Endothelial cell of umbilical vein (primary cell): ENCODE measurements around the gene EFCC1. TPM values are rescaled to one million over a fixed set of nuclear protein-coding genes. Genes with fewer than 3 reads are reported as not detected.

Experiments used
- BruUV-seq: library from RNA; stranded (reverse); fragments of 400-500 nt; replicated peaks from 2 replicates; lab custom pipeline; 2021; lab: Mats Ljungman, UMichigan
- CTCF ChIA-PET: fragments of 300-600, 350-600 bp; sonication (Branson Sonifier 250); formaldehyde crosslinking; loops from one replicate; lab custom pipeline; 2021; ENCODE audit warnings: antibody characterized with exemption, inconsistent platforms; lab: Charles Lee
- POLR2A ChIA-PET: fragments of 300-600, 350-600 bp; sonication (Branson Sonifier 250); formaldehyde crosslinking; loops from one replicate; lab custom pipeline; 2021; ENCODE audit warnings: antibody characterized with exemption, inconsistent platforms; lab: Charles Lee
- DNase-seq: peaks from one replicate; pipeline ENCODE4 v3.0.0-alpha.2; 2011; ENCODE audit warnings: low read depth, low spot score
- FAIRE-seq: peaks from 2 replicates; lab custom pipeline; 2011; peaks lifted over from hg19 to GRCh38; lab: Jason Lieb, UNC
- H2AFZ ChIP-seq: 2 replicates; pipeline ENCODE4 v1.6.0; 2012; ENCODE audit warnings: low read depth, low read length, control low read depth, inconsistent platforms
- H3K27ac ChIP-seq: 2 replicates; pipeline ENCODE4 v1.5.1; 2011; ENCODE audit warnings: low read depth, mild to moderate bottlenecking, control low read depth, low read length, moderate library complexity; ENCODE audit not compliant: insufficient read depth
- H3K27me3 ChIP-seq, 2 experiments: 2 replicates each; pipeline versions ENCODE4 v1.6.0 to v1.6.1; 2011; ENCODE audit warnings: low read length in 2 of 2, mixed read lengths in 1 of 2; ENCODE audit not compliant: control insufficient read depth in 2 of 2, insufficient read depth in 2 of 2
- H3K36me3 ChIP-seq, 2 experiments: 2 replicates in 1 of 2; 3 replicates in 1 of 2; pipeline ENCODE4 v1.5.1; 2011; ENCODE audit warnings: low read length in 2 of 2, mild to moderate bottlenecking in 1 of 2, moderate library complexity in 1 of 2; ENCODE audit not compliant: control insufficient read depth in 2 of 2, insufficient read depth in 2 of 2; ENCODE audit errors: extremely low read depth in 1 of 2
- H3K4me1 ChIP-seq: 3 replicates; pipeline ENCODE4 v1.5.1; 2011; ENCODE audit warnings: mild to moderate bottlenecking, low read length; ENCODE audit not compliant: control insufficient read depth, insufficient read depth; ENCODE audit errors: extremely low read depth
- H3K4me2 ChIP-seq: 2 replicates; pipeline ENCODE4 v1.6.1; 2011; ENCODE audit warnings: low read length, control low read depth, mixed read lengths; ENCODE audit not compliant: insufficient read depth
- H3K4me3 ChIP-seq, 3 experiments: fragments of 200-600 bp in 1 of 3; sonication (generic), shearing (Covaris generic) in 1 of 3; replicated peaks in 1 of 3; 2 replicates each; pipeline ENCODE4 v1.5.1; 2011 to 2016; ENCODE audit warnings: control low read depth in 3 of 3, low read length in 3 of 3, mild to moderate bottlenecking in 2 of 3, inconsistent platforms in 1 of 3, low read depth in 1 of 3, moderate library complexity in 1 of 3; ENCODE audit not compliant: insufficient read depth in 1 of 3
- H3K79me2 ChIP-seq: 2 replicates; pipeline ENCODE4 v1.6.0; 2012; ENCODE audit warnings: low read length, inconsistent platforms; ENCODE audit not compliant: control insufficient read depth, insufficient read depth
- H3K9ac ChIP-seq: replicated peaks from 2 replicates; pipeline ENCODE3; 2011; ENCODE audit warnings: low read length, control low read depth; ENCODE audit not compliant: insufficient read depth; ENCODE audit errors: extremely low read depth
- H3K9me1 ChIP-seq: replicated peaks from 3 replicates; pipeline ENCODE4 v1.6.0; 2011; ENCODE audit warnings: mild to moderate bottlenecking, low read length; ENCODE audit not compliant: control insufficient read depth, insufficient read depth; ENCODE audit errors: extremely low read depth
- H3K9me3 ChIP-seq: replicated peaks from 2 replicates; pipeline ENCODE4 v1.5.1; 2012; ENCODE audit warnings: low read length, inconsistent platforms; ENCODE audit not compliant: control insufficient read depth, insufficient read depth
- H4K20me1 ChIP-seq: replicated peaks from 2 replicates; pipeline ENCODE3; 2011; ENCODE audit warnings: mild to moderate bottlenecking, low read length; ENCODE audit not compliant: control insufficient read depth, insufficient read depth; ENCODE audit errors: extremely low read depth
- EZH2 ChIP-seq: IDR thresholded peaks from 2 replicates; pipeline ENCODE4 v1.6.1; 2012; ENCODE audit warnings: borderline replicate concordance, low read depth, mild to moderate bottlenecking, moderate library complexity, low read length, inconsistent platforms; ENCODE audit not compliant: severe bottlenecking
- FOS ChIP-seq: IDR thresholded peaks from 2 replicates; pipeline ENCODE4 v1.6.1; 2011; ENCODE audit warnings: mild to moderate bottlenecking, low read length, moderate library complexity, borderline replicate concordance; ENCODE audit not compliant: insufficient read depth
- GATA2 ChIP-seq: IDR thresholded peaks from 2 replicates; pipeline ENCODE4 v1.7.0; 2011; ENCODE audit warnings: low read depth, mild to moderate bottlenecking, moderate library complexity, mixed read lengths, low read length; ENCODE audit not compliant: insufficient read length, insufficient read depth
- JUN ChIP-seq: IDR thresholded peaks from 2 replicates; pipeline ENCODE4 v1.6.1; 2011; ENCODE audit warnings: borderline replicate concordance, low read depth; ENCODE audit not compliant: insufficient read length, insufficient read depth
- MAX ChIP-seq: IDR thresholded peaks from 2 replicates; pipeline ENCODE4 v1.6.1; 2011; ENCODE audit not compliant: insufficient read depth, insufficient read length
- MYC ChIP-seq: IDR thresholded peaks from one replicate; pipeline ENCODE4 v1.6.1; 2011; ENCODE audit warnings: mild to moderate bottlenecking, low read depth, low read length
- POLR2A ChIP-seq: IDR thresholded peaks from 2 replicates; pipeline ENCODE4 v1.6.1; 2012; ENCODE audit warnings: low read depth, mild to moderate bottlenecking, control low read depth, low read length
- POLR2AphosphoS5 ChIP-seq: IDR thresholded peaks from 2 replicates; pipeline ENCODE4 v1.6.1; 2012; ENCODE audit warnings: low read depth, mild to moderate bottlenecking, control low read depth, low read length, moderate library complexity; ENCODE audit not compliant: insufficient read depth
- dilution Hi-C: fragments of 300-500 bp; cut with MboI; formaldehyde crosslinking; loops from one replicate; pipeline ENCODE4 v1.15.0; 2019; ENCODE audit warnings: low sequenced_read_pairs; ENCODE audit not compliant: extremely low pct_ligation_motif_present
- intact Hi-C: fragments of 100-400 bp; cut with micrococcal nuclease; formaldehyde crosslinking; loops from one replicate; pipeline ENCODE4 v1.10.0; 2022
- polyA plus RNA-seq, 4 experiments: library from polyadenylated mRNA; depleted of rRNA in 3 of 4; stranded (reverse) in 3 of 4; unstranded in 1 of 4; fragments of >200 nt; gene quantifications; 2 replicates each; pipeline versions ENCODE4 v1.2.1 to v1.2.3, GENCODE V29; 2011 to 2012; ENCODE audit warnings: missing spikeins in 1 of 4
- total RNA-seq: library from RNA; stranded (reverse); gene quantifications from 2 replicates; pipeline ENCODE4 v1.2.3, GENCODE V29; 2021
- TF ChIP-seq, protein P1 (sequence below), 2 donors: IDR thresholded peaks; 1 replicate in 1 of 2; 2 replicates in 1 of 2; pipeline ENCODE4 v1.5.1; 2011; ENCODE audit warnings: low read length in 2 of 2, mild to moderate bottlenecking in 2 of 2, moderate library complexity in 2 of 2, control low read depth in 1 of 2, inconsistent platforms in 1 of 2, low read depth in 1 of 2; ENCODE audit not compliant: insufficient read depth in 1 of 2; ENCODE audit errors: extremely low read depth in 1 of 2

Gene EFCC1
- total and polyA plus RNA-seq, 2 donors (not counting 3 experiments of a cell fraction or from before 2014, with no cell fraction given): 0.73 to 1.3 TPM

DNA sequence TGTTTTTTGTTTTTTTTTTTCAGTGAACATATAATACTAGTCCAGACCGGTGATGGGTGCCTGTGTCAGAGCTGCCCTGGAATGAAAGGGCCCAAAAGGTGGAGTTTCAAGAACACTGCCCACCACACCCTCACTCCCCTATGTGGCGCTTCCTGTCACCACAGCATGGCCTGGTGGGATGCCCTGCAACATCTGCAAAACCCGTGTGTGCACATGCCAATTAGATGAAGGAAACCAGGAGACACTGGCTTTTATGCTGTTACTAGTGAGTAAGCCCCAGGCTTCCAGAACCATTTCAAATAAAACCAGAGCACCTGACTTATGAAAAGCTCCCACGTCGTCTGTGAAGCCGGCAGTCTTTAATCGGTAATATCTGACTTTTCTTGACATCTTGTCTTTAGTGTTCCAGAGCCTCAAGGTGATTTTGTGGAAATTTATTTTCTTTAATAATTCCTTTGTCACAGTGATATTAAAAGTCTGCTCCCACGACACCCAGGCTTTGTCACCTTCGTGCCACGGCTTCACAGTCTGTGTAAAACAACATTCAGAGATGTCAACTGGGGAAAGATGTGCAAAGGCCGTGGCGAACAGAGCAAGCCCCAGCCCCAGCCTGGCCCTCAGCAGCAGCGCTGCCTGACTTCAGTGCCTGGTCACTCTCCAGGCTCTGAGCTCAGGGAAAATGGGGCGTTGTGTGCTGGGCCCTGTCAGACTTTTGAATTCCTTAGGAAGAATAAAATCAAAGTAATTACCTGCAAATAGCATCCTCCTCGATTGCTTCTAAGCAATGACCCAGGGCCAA, 13.6 kb upstream of the EFCC1 start:
- TF ChIP-seq EZH2: no peak
- TF ChIP-seq MAX: no peak
- TF ChIP-seq FOS: no peak
- no peak for TF ChIP-seq MYC
- no peak for TF ChIP-seq JUN
- TF ChIP-seq GATA2: no peak
- no peak for TF ChIP-seq POLR2A
- TF ChIP-seq, protein P1, sequence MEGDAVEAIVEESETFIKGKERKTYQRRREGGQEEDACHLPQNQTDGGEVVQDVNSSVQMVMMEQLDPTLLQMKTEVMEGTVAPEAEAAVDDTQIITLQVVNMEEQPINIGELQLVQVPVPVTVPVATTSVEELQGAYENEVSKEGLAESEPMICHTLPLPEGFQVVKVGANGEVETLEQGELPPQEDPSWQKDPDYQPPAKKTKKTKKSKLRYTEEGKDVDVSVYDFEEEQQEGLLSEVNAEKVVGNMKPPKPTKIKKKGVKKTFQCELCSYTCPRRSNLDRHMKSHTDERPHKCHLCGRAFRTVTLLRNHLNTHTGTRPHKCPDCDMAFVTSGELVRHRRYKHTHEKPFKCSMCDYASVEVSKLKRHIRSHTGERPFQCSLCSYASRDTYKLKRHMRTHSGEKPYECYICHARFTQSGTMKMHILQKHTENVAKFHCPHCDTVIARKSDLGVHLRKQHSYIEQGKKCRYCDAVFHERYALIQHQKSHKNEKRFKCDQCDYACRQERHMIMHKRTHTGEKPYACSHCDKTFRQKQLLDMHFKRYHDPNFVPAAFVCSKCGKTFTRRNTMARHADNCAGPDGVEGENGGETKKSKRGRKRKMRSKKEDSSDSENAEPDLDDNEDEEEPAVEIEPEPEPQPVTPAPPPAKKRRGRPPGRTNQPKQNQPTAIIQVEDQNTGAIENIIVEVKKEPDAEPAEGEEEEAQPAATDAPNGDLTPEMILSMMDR (IDR thresholded peaks at IDR 0.05; ENCODE audit: extremely low read depth in 1 of 2, insufficient read depth in 1 of 2, low read depth in 1 of 2, low read length in 2 of 2): no peak
- TF ChIP-seq POLR2AphosphoS5: no peak
- dilution Hi-C loops (no loop called here), intact Hi-C loops (no loop called here)
- Histone ChIP-seq H3K36me3 (no peaks in the 10 kb centered on the region), H3K4me2 (no peak overlapping the region), H3K4me1 (no peaks in the 10 kb centered on the region), H3K27ac (no peak overlapping the region), H3K27me3 (peaks cover 0 to 2% of the 10 kb centered on the region in 2 experiments), H2AFZ (no peak overlapping the region), H4K20me1 (no peaks in the 10 kb centered on the region), H3K4me3 (no peak overlapping the region), H3K9me1 (no peaks in the 10 kb centered on the region), H3K9me3 (no peaks in the 10 kb centered on the region), H3K79me2 (no peaks in the 10 kb centered on the region), H3K9ac (no peak overlapping the region)
- DNase-seq (no peak), FAIRE-seq (no peak)
- BruUV-seq: no TSS peak
- ChIA-PET CTCF (interaction anchor here (1.4 kb wide), 1 partner anchor 17 kb away, joined by 5 read pairs; no protein-coding TSS in a partner anchor), POLR2A (no interaction called here)
